Brain microvascular endothelial cell (primary cell): ENCODE measurements around the gene NT5DC4.

Experiments
- DNase-seq: peaks from one replicate; pipeline ENCODE4 v3.0.0-alpha.2; 2020
- H3K27ac ChIP-seq: fragments of 250-450 bp; sonication (Bioruptor Pico); 2 replicates; pipeline ENCODE4 v1.5.1; 2020; ENCODE audit warnings: mild to moderate bottlenecking, moderate library complexity
- H3K27me3 ChIP-seq: fragments of 250-450 bp; sonication (Bioruptor Pico); replicated peaks from 2 replicates; pipeline ENCODE4 v1.5.1; 2020; ENCODE audit warnings: mild to moderate bottlenecking
- H3K36me3 ChIP-seq: fragments of 250-450 bp; sonication (Bioruptor Pico); replicated peaks from 2 replicates; pipeline ENCODE4 v1.5.1; 2020; ENCODE audit warnings: mild to moderate bottlenecking
- H3K4me3 ChIP-seq: 2 replicates; pipeline ENCODE4 v1.5.1; 2011; ENCODE audit warnings: low read depth, mild to moderate bottlenecking, control low read depth, low read length, moderate library complexity
- CTCF ChIP-seq: IDR thresholded peaks from 2 replicates; pipeline ENCODE4 v1.5.1; 2011; ENCODE audit warnings: low read depth, mild to moderate bottlenecking, moderate library complexity, low read length, control low read depth, inconsistent platforms; ENCODE audit errors: missing control alignments
- in situ Hi-C: cut with HindIII; loops from 2 replicates; pipeline ENCODE4 v1.10.0; 2017; ENCODE audit warnings: low sequenced_read_pairs, low pct_ligation_motif_present

NT5DC4 gene

GRCh38 chr2:112762276-112762675, 41.5 kb downstream of the NT5DC4 start:
- in situ Hi-C loops, result loop anchor here (25.0 kb wide), 1 partner anchor 175 kb away; no protein-coding TSS in a partner anchor
- no peak for TF ChIP-seq CTCF
- H3K4me3 ChIP-seq, result no peak overlapping the region
- no peak overlapping the region for H3K27ac ChIP-seq
- no peaks in the 10 kb centered on the region for H3K36me3 ChIP-seq
- H3K27me3 ChIP-seq, result no peaks in the 10 kb centered on the region
- DNase-seq, result no peak

- peak; percentile 99 for DNase-seq
- Histone ChIP-seq H3K27ac (peak within 1 kb of the TSS; percentile 75), H3K27me3 (no peaks in the 10 kb centered on the region), H3K4me3 (peak within 1 kb of the TSS; percentile 86), H3K36me3 (no peaks in the 10 kb centered on the region)
- in situ Hi-C loops, result loop anchor here (25.0 kb wide), 1 partner anchor 173 kb away; no protein-coding TSS in a partner anchor
- no peak for TF ChIP-seq CTCF
Measured at GRCh38 chr2:112764071-112765044, 43.5 kb downstream of the NT5DC4 start, which contains the start of gene CKAP2L. Gene CKAP2L (minus strand): TSS chr2:112764609. CDS start chr2:112764598, 11 bp downstream.

- in situ Hi-C loops, result loop anchor here (25.0 kb wide), 1 partner anchor 172 kb away; no protein-coding TSS in a partner anchor
- no peak for DNase-seq
- TF ChIP-seq CTCF, result no peak
- H3K36me3 ChIP-seq, result no peaks in the 10 kb centered on the region
- peak overlapping the region; percentile 86 for H3K4me3 ChIP-seq
- no peaks in the 10 kb centered on the region for H3K27me3 ChIP-seq
- peak overlapping the region; percentile 64 for H3K27ac ChIP-seq
Measured at GRCh38 chr2:112765251-112765650, 44.4 kb downstream of the NT5DC4 start.

- Histone ChIP-seq H3K27me3 (no peaks in the 10 kb centered on the region), H3K36me3 (no peaks in the 10 kb centered on the region), H3K27ac (peak overlapping the region; percentile 48), H3K4me3 (no peak overlapping the region)
- TF ChIP-seq CTCF, result no peak
- no peak for DNase-seq
- in situ Hi-C loops, result loop anchor here (25.0 kb wide), 1 partner anchor 169 kb away; no protein-coding TSS in a partner anchor
Measured at GRCh38 chr2:112767693-112768330, 47.0 kb downstream of the NT5DC4 start.

GRCh38 chr2:112768432-112768831, 47.6 kb downstream of the NT5DC4 start:
- peak overlapping the region; percentile 48 for H3K27ac ChIP-seq
- no peaks in the 10 kb centered on the region for H3K36me3 ChIP-seq
- TF ChIP-seq CTCF, result no peak
- no peak overlapping the region for H3K4me3 ChIP-seq
- H3K27me3 ChIP-seq, result no peaks in the 10 kb centered on the region
- in situ Hi-C loops, result loop anchor here (25.0 kb wide), 1 partner anchor 169 kb away; no protein-coding TSS in a partner anchor
- no peak for DNase-seq
